Spleen (tissue), 7 donors: ENCODE measurements around the gene TLX1.

Experiments used
- POLR2A ChIP-seq, 3 donors: fragments of 450-650 bp; IDR thresholded peaks; one replicate each; pipeline ENCODE4 v1.5.1; 2017; ENCODE audit warnings: antibody characterized with exemption in 3 of 3, mild to moderate bottlenecking in 1 of 3
- TF ChIP-seq, protein P1 (sequence below), 11 experiments: fragments of 200-600 bp in 7 of 11; fragments of 450-650 bp in 4 of 11; sonication (generic) in 4 of 11; IDR thresholded peaks in 8 of 11; conservative IDR thresholded peaks in 3 of 11; 1 replicate in 7 of 11; 2 replicates in 4 of 11; pipeline versions ENCODE4 v1.4.0 to v1.8.0; 2016 to 2021; ENCODE audit warnings: antibody characterized with exemption in 11 of 11, inconsistent platforms in 4 of 11, mild to moderate bottlenecking in 1 of 11
- donor health status: DM: no; HTN: no; CAD: no; lungs with moderate emphysema.
- donor health status: DM: no; HTN: no; CAD: no.
- donor health status: DM: no; HTN: no; CAD: no.

DNA sequence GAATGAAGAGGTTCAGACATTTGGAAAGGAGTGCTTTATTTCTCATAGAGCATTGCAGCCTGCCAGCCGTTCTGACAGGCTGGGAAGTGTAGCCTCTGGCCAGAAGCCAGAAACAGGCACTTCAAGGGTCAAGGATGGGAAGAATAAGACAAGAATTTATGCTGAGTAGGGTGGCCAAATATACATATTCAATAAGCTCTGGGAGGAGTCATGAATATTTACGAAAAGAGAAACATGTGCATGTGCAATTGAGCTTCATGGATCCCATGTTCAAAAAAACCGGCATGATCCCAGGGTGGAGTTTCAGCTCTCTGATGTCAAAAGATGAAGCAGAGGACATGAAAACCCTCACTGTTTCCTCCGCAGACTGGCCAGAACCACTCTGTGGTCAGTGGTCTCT, 32.9 kb downstream of the TLX1 start:
- TF ChIP-seq POLR2A (IDR thresholded peaks at IDR 0.05), result no peak
- TF ChIP-seq, protein P1, sequence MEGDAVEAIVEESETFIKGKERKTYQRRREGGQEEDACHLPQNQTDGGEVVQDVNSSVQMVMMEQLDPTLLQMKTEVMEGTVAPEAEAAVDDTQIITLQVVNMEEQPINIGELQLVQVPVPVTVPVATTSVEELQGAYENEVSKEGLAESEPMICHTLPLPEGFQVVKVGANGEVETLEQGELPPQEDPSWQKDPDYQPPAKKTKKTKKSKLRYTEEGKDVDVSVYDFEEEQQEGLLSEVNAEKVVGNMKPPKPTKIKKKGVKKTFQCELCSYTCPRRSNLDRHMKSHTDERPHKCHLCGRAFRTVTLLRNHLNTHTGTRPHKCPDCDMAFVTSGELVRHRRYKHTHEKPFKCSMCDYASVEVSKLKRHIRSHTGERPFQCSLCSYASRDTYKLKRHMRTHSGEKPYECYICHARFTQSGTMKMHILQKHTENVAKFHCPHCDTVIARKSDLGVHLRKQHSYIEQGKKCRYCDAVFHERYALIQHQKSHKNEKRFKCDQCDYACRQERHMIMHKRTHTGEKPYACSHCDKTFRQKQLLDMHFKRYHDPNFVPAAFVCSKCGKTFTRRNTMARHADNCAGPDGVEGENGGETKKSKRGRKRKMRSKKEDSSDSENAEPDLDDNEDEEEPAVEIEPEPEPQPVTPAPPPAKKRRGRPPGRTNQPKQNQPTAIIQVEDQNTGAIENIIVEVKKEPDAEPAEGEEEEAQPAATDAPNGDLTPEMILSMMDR (IDR thresholded peaks at IDR 0.05 in 8 of 11, conservative IDR thresholded peaks at IDR 0.05 in 3 of 11), result no peak
